ENCODE results near the gene MYBPC1.
A peak's percentile ranks its signal among the peaks of the same experiment; 100 is the strongest.

The MYBPC1 gene

DNA sequence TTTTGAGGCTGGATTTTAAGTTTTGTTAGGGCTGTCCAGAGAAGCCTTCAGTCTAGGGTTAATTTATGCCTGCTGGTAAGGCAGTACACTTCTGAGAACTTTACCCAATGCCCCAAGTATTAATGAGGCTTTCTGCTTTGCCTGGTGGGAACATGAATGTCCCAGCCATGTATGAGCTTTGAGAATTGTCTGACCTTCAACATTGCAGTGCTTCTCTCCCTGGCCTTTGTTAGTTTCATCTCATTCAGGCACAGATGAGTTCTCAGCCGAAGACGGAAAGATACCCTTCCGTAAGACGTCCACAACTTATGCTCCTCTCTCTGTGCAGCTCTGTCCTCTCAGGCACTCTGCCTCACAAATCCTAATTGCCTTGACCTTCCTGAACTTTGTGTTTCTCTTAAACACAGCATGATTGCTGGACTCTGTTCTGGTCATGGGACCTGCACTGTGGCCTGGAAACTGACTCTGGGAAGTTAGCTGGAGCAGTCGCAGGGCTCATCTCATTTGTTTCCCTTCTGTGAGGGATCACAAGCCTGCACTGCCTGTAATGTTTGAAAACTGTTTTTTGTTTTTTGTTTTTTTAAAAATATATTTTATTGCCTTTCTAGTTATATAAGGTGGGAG, 118.4 kb downstream of the MYBPC1 start:
- TF ChIP-seq, protein P1, sequence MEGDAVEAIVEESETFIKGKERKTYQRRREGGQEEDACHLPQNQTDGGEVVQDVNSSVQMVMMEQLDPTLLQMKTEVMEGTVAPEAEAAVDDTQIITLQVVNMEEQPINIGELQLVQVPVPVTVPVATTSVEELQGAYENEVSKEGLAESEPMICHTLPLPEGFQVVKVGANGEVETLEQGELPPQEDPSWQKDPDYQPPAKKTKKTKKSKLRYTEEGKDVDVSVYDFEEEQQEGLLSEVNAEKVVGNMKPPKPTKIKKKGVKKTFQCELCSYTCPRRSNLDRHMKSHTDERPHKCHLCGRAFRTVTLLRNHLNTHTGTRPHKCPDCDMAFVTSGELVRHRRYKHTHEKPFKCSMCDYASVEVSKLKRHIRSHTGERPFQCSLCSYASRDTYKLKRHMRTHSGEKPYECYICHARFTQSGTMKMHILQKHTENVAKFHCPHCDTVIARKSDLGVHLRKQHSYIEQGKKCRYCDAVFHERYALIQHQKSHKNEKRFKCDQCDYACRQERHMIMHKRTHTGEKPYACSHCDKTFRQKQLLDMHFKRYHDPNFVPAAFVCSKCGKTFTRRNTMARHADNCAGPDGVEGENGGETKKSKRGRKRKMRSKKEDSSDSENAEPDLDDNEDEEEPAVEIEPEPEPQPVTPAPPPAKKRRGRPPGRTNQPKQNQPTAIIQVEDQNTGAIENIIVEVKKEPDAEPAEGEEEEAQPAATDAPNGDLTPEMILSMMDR (IDR thresholded peaks at IDR 0.05; ENCODE audit: low read depth, low read length), result no peak
- TF ChIP-seq MYC (IDR thresholded peaks at IDR 0.05; ENCODE audit: low read depth, low read length) (no peak), POLR2A (IDR thresholded peaks at IDR 0.05; ENCODE audit: extremely low read depth, insufficient read length) (no peak)
- TF ChIP-seq, protein P2, sequence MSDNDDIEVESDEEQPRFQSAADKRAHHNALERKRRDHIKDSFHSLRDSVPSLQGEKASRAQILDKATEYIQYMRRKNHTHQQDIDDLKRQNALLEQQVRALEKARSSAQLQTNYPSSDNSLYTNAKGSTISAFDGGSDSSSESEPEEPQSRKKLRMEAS (IDR thresholded peaks at IDR 0.05; ENCODE audit: low read depth, low read length), result no peak
- no peak overlapping the region for H3K4me3 ChIP-seq (ENCODE audit: low read depth, low read length)
- no peak for DNase-seq (ENCODE audit: low read depth)

DNA sequence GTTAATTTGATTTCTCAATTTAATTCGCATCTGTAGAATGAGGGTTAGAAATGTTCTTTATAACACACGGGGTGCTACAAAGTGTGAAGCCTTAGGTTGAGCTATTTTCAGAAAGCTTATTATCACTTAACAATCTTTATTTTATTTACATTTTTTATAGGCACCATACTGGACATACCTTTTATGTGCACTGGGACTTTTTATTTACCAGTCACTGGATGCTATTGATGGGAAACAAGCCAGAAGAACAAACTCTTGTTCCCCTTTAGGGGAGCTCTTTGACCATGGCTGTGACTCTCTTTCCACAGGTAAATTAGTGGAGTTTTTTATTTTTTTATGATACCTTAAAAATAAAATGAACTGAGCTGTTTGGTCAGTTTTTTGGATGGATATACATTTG, 119.2 kb downstream of the MYBPC1 start:
- H3K4me3 ChIP-seq (ENCODE audit: low read depth, low read length), result no peak overlapping the region
- no peak for DNase-seq (ENCODE audit: low read depth)
- TF ChIP-seq POLR2A (IDR thresholded peaks at IDR 0.05; ENCODE audit: extremely low read depth, insufficient read length) (no peak), MYC (IDR thresholded peaks at IDR 0.05; ENCODE audit: low read depth, low read length) (no peak)
- TF ChIP-seq, protein P2 (IDR thresholded peaks at IDR 0.05; ENCODE audit: low read depth, low read length), result no peak
- TF ChIP-seq, protein P1 (IDR thresholded peaks at IDR 0.05; ENCODE audit: low read depth, low read length), result no peak

DNA sequence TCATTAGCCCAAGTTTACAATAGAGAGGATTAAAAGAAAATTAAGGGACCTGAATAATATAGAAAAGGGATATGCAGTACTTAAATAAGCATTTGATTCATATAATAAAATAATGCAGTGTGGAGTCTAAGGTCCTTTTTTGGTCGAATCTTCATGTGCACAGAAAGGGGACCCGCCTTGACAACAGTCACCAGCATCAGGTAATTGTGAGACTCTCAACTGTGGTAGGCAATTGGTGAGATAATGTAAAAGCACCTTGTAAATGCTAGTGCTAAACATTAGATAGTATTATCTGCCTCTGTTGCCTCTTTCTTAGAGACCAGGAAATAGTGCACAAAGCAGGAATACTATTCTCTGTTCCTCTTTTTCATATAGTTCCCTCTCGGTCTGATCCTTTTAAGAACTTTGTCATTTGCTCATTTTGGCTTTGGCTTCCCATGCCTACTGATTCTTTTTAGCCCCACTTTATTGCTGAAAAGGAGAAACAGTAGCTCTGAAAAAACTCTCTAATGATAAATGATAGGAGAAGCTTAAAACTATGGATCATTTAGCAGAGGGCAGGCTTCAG, 120.2 kb downstream of the MYBPC1 start:
- H3K4me3 ChIP-seq (ENCODE audit: low read depth, low read length), result no peak overlapping the region
- DNase-seq (ENCODE audit: low read depth), result peak; percentile 33
- TF ChIP-seq POLR2A (IDR thresholded peaks at IDR 0.05; ENCODE audit: extremely low read depth, insufficient read length) (no peak), MYC (IDR thresholded peaks at IDR 0.05; ENCODE audit: low read depth, low read length) (no peak)
- TF ChIP-seq, protein P2 (IDR thresholded peaks at IDR 0.05; ENCODE audit: low read depth, low read length), result no peak
- TF ChIP-seq, protein P1 (IDR thresholded peaks at IDR 0.05; ENCODE audit: low read depth, low read length), result no peak

- no peak overlapping the region for H3K4me3 ChIP-seq (ENCODE audit: low read depth, low read length)
- no peak for DNase-seq (ENCODE audit: low read depth)
- TF ChIP-seq, protein P2 (IDR thresholded peaks at IDR 0.05; ENCODE audit: low read depth, low read length), result no peak
- TF ChIP-seq POLR2A (IDR thresholded peaks at IDR 0.05; ENCODE audit: extremely low read depth, insufficient read length) (no peak), MYC (IDR thresholded peaks at IDR 0.05; ENCODE audit: low read depth, low read length) (no peak)
- TF ChIP-seq, protein P1 (IDR thresholded peaks at IDR 0.05; ENCODE audit: low read depth, low read length), result no peak
These were observed 124.8 kb downstream of the MYBPC1 start for GRCh38 chr12:101719566-101719965.

DNA sequence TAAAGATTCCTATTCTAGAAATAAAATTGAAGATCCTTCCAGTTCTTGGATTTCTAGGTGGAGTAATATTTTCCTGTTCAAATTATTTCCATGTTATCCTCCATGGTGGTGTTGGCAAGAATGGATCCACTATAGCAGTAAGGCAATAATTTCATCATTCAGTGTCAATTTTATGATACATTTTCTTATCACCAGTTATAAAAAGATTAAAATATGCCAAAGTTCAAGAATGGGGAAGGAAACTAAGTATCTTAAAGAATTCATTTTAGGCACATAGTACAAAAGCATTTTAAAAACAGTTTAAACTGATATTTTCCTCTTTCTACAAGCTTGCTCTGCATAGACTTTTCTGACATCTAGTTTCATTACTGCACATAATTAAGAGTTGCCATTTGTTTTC, 125.3 kb downstream of the MYBPC1 start:
- no peak for DNase-seq (ENCODE audit: low read depth)
- no peak overlapping the region for H3K4me3 ChIP-seq (ENCODE audit: low read depth, low read length)
- TF ChIP-seq, protein P1 (IDR thresholded peaks at IDR 0.05; ENCODE audit: low read depth, low read length), result no peak
- TF ChIP-seq, protein P2 (IDR thresholded peaks at IDR 0.05; ENCODE audit: low read depth, low read length), result no peak
- TF ChIP-seq POLR2A (IDR thresholded peaks at IDR 0.05; ENCODE audit: extremely low read depth, insufficient read length), result no peak
